HG02763 (cell line): ENCODE data around the gene MYOM1.
"Not testable (repeated sequence)": the region's sequence is repeated elsewhere in the genome, so short reads cannot be mapped to it uniquely, and the experiment has no call there.

Source experiments
- ATAC-seq: cut with Tn5 transposase; IDR thresholded peaks from one replicate; pipeline ENCODE4 v1.9.1; 2021; ENCODE audit warnings: mild to moderate bottlenecking, moderate library complexity; ENCODE audit not compliant: unreplicated experiment

The MYOM1 gene

DNA sequence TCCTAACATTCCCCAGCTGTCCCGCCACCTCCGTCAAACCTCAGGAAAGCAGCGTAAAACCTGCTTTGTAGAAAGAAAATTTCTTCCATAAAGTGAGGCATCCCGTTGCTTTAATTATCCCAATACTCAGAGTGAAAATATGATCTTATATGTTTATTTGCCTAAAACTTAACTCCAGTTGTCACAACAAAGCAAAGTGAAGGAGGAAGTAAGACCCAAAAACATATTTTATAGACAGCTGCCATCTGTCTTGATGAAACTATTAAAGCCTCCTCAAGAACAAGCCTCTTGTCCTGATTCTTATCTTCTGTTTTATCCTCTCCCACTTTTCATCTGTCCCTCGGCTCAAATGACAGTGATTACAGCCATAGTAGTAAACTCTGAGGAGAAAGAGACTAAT lies 177.9 kb downstream of the MYOM1 start:
- no peak for ATAC-seq

DNA sequence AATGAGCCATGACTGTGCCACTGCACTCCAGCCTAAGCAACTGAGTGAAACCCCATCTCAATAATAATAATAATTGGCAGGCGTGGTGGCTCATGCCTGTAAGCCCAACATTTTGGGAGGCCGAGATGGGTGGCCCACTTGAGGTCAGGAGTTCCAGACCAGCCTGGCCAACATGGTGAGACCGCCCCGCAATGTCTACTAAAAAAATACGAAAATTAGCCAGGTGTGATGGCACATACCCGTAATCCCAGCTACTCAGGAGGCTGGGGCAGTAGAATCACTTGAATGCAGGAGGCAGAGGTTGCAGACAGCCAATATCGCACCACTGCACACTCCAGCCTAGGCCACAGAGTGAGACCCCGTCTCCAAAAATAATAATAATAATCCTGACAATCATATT lies 178.9 kb downstream of the MYOM1 start:
- ATAC-seq = no peak

DNA sequence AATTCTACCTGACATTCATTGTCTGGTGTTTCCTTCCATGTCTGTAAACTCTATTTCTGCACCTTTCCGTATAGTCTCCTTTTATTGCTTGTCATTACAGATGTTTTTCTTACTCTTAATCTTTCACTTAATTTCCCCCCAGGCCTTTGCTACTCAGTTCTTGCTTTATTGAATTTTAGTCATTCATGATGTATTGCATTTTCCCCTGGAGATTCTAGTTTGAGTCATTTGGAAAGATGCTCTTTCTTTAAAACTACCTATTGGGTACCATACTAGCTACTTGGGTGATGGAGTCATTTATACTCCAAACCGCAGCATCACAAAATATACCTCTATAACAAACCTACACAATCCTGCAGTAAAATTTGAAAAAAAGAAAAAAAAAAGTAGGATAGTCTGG lies 179.6 kb downstream of the MYOM1 start:
- no peak for ATAC-seq

DNA sequence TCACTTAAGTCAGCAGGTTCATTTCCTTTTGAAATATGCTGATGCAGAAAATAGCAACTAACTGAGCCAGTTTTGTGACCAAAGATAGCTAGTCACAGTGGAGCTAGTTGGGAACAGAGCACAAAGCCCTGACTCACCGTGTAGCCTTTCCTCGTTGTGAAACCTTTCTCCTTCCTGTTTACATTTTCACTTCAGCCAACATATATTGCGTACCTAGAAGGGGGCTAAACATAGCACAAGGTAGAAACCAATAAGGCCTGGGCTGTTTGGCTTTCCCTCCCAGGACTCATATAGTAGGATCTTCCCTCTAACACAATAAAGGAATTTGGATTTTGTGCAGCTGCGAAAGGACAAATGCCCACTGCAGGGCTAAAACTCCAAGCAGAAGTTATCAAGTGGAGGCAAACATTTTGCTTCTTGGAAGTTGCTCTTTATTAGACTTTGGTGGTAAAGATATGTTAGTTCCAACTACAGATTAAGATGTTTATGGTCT lies 182.3 kb downstream of the MYOM1 start:
- peak; percentile 98 for ATAC-seq

DNA sequence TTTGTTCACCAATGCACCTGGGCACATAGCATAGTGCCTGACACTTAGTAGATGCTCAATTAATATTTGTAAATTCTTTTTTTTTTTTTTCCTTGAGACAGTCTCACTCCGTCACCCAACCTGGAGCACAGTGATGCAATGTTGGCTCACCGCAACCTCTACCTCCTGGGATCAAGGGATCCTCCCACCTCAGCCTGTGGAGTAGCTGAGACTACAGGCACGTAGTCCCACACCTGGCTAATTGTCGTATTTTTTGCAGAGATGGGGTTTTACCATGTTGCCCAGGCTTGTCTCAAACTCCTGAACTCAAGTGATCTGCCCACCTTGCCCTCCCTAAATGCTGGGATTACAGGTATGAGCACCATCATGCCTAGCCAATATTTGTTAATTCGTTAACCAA lies 183.7 kb downstream of the MYOM1 start:
- ATAC-seq = no peak

DNA sequence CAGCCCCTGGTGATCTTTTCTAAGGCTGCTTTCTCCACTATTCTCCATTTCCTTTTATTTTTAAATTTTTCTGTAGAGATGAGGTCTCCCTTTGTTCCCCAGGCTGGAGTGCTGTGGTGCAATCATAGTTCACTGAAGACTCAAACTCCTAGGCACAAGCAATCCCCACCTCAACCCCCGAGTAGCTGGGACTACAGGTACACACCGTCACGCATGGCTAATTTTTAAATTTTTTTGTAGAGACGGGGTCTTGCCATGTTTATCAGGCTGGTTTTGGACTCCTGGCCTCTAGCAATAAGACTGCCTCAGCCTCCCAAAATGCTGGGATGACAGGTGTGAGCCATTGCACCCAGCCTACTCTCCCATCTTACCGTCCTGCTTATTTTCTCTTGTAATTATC lies 184.1 kb downstream of the MYOM1 start:
- ATAC-seq = no peak

DNA sequence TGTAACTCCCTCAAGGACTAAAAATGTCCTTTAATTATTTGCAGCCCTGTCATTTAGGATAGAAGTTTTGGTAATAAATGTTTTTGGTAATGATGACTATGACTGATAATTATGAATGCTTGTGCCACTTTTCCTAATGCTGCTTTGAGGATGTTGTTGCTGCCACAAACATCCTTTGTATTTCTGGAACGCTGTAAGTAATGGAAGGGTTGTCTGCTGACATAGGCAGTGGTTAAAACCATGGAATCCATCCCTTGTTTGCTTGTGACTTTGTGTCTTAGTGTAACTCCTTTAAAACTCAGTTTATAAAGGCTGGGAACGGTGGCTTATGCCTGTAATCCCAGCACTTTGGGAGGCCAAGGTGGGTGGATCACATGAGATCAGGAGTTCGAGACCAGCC lies 187.0 kb downstream of the MYOM1 start:
- ATAC-seq = no peak

DNA sequence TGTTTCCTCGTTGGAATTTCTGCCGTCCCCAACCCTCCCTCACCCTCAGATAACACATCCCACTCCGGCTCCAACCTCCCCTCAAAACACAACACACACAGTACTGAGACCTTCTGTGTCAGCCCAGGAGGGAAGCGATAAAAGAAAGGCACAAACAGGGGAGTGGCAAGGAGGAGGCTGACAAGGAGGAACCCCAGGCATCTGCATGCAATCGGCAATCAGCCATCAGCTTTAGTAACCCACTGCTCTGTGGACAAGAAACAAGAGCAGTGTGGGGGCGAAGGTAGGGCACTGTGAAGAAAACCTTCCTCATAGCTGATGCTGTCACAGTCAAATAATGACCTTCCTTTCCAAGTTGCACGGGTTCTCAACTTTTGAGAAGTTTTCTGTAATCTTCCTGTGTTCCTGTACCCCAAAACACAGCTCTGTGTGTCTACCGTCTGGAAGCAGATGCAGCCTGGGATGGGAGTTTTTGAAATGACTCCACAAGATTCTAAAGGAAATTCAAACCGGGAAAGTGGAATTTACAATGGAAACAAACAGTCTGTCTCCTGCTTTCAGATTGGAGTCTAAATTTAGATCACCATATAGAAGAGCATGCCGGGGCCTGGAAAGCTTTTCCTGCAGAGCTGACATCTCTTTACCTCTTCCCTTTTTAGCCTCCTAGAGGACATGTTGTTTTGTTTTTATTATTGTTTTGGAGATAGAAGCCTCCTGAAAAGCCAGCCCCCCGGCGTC lies 190.4 kb downstream of the MYOM1 start:
- ATAC-seq = no peak

DNA sequence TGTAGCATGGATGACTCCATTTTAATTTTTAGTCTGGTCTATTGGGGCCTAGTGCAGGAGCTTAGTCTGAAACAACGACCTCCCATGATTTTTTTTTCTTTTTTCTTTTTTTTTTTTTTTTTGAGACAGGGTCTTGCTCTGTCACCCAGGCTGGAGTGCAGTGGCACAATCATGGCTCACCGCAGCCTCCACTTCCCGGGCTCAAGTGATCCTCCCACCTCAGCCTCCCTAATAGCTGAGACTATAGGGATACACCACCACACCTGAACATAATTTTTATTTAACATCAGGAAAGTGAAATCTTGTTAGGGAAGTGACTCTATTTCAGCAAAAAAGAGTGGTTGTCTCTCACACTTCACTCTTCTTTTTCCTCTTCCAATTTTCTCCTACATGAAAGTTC lies 191.7 kb downstream of the MYOM1 start:
- not testable (repeated sequence) for ATAC-seq

DNA sequence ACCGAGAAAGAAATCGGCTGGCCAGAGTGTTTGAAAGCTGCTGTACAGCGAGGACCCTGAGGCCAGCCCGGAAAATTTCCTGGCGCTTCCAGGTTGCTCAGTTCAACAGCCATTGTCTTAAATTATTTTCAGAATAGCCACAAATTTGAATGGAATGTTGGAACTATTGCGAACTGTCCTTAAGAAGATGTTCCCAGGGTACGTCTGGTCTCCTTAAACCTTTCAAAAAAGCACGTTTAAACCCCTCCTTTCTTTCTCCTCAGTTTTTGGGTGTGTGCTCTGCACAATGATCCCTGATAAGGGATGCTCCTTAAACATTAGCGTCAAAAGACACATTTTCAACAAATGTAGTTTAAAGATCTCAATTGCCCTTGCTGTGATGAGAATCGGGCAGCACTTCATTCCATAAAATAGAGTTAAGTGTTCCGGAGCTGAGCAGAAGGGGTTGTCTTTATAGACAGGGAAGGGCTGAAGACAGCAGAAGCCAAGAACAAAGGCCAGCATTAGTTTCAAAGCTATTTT lies 192.3 kb downstream of the MYOM1 start:
- ATAC-seq = no peak

DNA sequence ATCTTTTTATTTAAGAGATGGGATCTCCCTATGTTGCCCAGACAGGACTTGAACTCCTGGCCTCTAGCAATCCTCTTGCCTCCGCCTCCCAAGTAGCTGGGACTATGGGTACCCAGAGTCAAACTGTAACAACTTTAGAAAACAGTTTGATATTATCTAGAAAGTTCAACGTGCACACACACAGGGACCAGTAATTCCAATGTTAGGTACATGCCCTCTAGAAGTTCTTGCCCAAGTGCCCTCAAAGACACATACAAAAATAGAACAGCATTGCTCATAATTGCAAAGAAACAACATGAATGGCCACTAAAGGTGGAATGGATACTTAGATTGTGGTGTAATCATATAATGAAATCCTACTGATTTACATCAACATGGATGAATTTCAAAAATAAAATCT lies 194.2 kb downstream of the MYOM1 start:
- no peak for ATAC-seq

DNA sequence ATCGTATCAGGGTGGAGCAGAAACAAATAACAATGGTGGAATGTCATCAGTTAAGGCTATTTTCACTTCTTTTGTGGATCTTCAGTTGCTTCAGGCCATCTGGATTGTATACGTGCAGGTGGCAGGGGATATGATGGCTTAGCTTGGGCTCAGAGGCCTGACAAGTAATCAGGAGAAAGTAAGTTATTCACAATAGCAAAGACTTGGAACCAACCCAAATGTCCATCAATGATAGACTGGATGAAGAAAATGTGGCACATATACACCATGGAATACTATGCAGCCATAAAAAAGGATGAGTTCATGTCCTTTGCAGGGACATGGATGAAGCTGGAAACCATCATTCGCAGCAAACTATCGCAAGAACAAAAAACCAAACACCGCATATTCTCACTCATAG lies 196.2 kb downstream of the MYOM1 start:
- ATAC-seq = not testable (repeated sequence)
